Lower lobe of right lung (tissue), 2 donors: ENCODE results near the gene ACTG2. TPM values are rescaled to one million over a fixed set of nuclear protein-coding genes. Genes with fewer than 3 reads are reported as not detected.
A peak's percentile ranks its signal among the peaks of the same experiment; 100 is the strongest.

Experiments used
- ATAC-seq, 2 donors: fragments of 200-7000 bp; cut with Tn5 transposase; one replicate each; pipeline ENCODE4 v1.9.1; 2020 to 2022; ENCODE audit warnings: mild to moderate bottlenecking in 2 of 2, moderate library complexity in 2 of 2
- DNase-seq: peaks from one replicate; pipeline ENCODE4 v3.0.0-alpha.2; 2020
- H3K27ac ChIP-seq: fragments of 200-600 bp; one replicate; pipeline ENCODE4 v1.8.0; 2022
- H3K27me3 ChIP-seq: fragments of 200-600 bp; one replicate; pipeline ENCODE4 v1.8.0; 2022; ENCODE audit warnings: low read depth
- H3K36me3 ChIP-seq: fragments of 200-600 bp; one replicate; pipeline ENCODE4 v1.8.0; 2022; ENCODE audit warnings: mild to moderate bottlenecking
- H3K4me1 ChIP-seq: fragments of 200-600 bp; one replicate; pipeline ENCODE4 v1.8.0; 2022
- H3K4me3 ChIP-seq: fragments of 200-600 bp; one replicate; pipeline ENCODE4 v1.8.0; 2022; ENCODE audit warnings: mild to moderate bottlenecking
- H3K9me3 ChIP-seq: fragments of 200-600 bp; one replicate; pipeline ENCODE4 v1.8.0; 2022
- intact Hi-C: fragments of 100-400 bp; cut with DNase I; formaldehyde crosslinking; loops from one replicate; pipeline ENCODE4 v1.11.0; 2022
- total RNA-seq: library from RNA; stranded (reverse); fragmentation: NEBNext Ultra II Directional; extraction: Animal tissue kit (Norgen Biotek cat#: 25700); gene quantifications from one replicate; pipeline ENCODE4 v1.2.1, GENCODE V29; 2021
- TF ChIP-seq, protein P1 (sequence below): fragments of 200-600 bp; IDR thresholded peaks from one replicate; pipeline ENCODE4 v1.8.0; 2022; ENCODE audit warnings: antibody characterized with exemption, mild to moderate bottlenecking
- donor health status: DM: no; HTN: yes; CAD: no; lungs with severe emphysema.

The ACTG2 gene
- total RNA-seq, 1 donor from 2014 or later, result 22.2 TPM

DNA sequence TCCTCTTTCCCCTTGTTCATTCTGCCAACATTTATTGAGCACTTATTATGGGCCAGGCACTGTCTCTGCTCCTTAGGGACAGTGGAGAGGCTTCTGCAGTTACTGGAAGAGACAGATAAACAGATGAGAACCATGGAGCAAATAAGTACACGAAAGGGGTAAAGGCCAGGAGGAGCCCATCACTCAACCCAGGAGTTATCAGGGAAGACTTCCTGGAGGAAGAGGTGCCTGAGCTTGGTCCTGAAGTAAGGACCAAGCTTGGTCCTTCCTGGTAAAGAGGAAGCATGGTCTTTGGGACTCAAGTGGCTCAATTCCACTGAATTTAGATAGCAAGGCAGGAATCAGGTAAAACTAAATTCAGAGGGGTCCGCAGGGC, 1.7 kb downstream of the ACTG2 start:
- intact Hi-C loops, result no loop called here
- Histone ChIP-seq H3K9me3 (no peaks in the 10 kb centered on the region), H3K4me3 (no peak overlapping the region), H3K36me3 (no peaks in the 10 kb centered on the region), H3K4me1 (peaks cover 7% of the 10 kb centered on the region), H3K27me3 (no peaks in the 10 kb centered on the region), H3K27ac (no peak overlapping the region)
- ATAC-seq (no peak), DNase-seq (no peak)
- TF ChIP-seq, protein P1, sequence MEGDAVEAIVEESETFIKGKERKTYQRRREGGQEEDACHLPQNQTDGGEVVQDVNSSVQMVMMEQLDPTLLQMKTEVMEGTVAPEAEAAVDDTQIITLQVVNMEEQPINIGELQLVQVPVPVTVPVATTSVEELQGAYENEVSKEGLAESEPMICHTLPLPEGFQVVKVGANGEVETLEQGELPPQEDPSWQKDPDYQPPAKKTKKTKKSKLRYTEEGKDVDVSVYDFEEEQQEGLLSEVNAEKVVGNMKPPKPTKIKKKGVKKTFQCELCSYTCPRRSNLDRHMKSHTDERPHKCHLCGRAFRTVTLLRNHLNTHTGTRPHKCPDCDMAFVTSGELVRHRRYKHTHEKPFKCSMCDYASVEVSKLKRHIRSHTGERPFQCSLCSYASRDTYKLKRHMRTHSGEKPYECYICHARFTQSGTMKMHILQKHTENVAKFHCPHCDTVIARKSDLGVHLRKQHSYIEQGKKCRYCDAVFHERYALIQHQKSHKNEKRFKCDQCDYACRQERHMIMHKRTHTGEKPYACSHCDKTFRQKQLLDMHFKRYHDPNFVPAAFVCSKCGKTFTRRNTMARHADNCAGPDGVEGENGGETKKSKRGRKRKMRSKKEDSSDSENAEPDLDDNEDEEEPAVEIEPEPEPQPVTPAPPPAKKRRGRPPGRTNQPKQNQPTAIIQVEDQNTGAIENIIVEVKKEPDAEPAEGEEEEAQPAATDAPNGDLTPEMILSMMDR, result no peak

DNA sequence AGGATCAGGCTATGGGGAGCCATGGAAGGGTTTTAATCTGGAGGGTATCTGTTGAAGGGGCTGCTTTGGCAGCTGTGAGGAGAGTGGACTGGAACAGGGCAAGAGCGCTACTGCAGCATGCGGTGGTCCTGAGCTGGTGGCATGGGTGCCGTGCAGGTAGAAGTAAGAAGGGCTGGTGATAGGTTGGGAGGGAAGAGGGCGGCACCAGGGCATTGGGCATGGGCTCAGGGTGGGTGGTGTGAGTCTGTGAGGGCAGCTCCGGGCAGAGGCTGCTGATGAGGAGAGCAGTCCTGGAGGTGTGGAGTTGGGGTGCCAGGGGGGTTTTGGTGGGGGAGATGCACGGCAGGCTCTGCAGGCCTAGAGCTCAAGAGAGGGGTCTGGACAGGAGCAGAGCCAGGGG, 2.1 kb downstream of the ACTG2 start:
- H3K36me3 ChIP-seq, result no peaks in the 10 kb centered on the region
- DNase-seq (no peak), ATAC-seq (no peak)
- TF ChIP-seq, protein P1, result no peak
- H3K4me3 ChIP-seq, result no peak overlapping the region
- H3K4me1 ChIP-seq, result peaks cover 7% of the 10 kb centered on the region
- H3K9me3 ChIP-seq, result no peaks in the 10 kb centered on the region
- no peak overlapping the region for H3K27ac ChIP-seq
- intact Hi-C loops, result no loop called here
- no peaks in the 10 kb centered on the region for H3K27me3 ChIP-seq

GRCh38 chr2:73895473-73895872, 2.7 kb downstream of the ACTG2 start:
- ATAC-seq, result no peak
- TF ChIP-seq, protein P1, result no peak
- Histone ChIP-seq H3K27ac (no peak overlapping the region), H3K4me1 (peaks cover 7% of the 10 kb centered on the region), H3K9me3 (no peaks in the 10 kb centered on the region), H3K36me3 (no peaks in the 10 kb centered on the region), H3K27me3 (no peaks in the 10 kb centered on the region), H3K4me3 (no peak overlapping the region)
- DNase-seq, result no peak
- intact Hi-C loops, result no loop called here

DNA sequence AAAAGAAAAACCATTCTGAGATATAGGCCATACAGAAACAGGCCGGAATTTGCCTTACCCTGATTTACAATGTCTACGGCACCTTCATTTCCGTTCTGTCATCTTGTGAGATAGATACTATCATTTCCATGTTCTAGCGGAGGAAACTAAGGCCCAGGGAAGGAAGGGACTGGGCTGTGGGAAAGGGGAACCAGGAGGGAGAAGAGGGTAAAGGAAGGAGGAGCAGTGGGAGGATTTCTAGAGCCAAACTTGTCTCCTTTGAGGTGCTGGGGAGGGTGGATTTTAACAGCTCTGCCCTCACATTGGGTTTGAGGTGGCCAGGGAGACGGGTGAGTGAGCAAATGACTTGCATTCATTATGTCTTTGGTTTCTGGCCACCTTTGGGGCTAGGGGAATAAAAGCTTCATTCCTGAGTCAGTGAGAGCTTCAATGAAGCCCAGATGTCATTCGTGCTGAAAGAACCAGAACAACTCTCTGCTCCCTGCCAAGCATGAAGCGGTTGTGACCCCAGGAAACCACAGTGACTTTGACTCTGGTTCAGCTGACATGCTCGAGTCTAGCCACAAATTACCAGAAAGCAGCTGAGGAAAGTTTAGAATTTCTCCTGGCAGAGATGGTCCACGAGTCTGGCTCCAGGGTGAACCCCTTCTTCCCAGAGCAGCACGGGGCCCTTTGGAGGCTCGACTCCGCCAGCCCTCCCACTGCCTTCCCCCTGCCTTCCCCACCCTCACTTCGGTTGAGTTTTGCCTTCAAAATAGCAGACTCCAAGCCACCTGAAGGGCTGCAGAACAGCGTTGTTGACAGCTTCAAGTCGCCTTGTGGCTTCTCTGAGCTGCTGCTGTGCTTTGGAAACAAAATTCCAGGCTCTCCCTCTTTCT, 3.8 kb downstream of the ACTG2 start:
- H3K4me1 ChIP-seq, result peaks cover 7% of the 10 kb centered on the region
- H3K4me3 ChIP-seq, result no peak overlapping the region
- peak overlapping the region; percentile 11 for H3K27ac ChIP-seq
- no peaks in the 10 kb centered on the region for H3K27me3 ChIP-seq
- H3K36me3 ChIP-seq, result no peaks in the 10 kb centered on the region
- TF ChIP-seq, protein P1, result no peak
- no peaks in the 10 kb centered on the region for H3K9me3 ChIP-seq
- intact Hi-C loops, result no loop called here
- ATAC-seq (peak in 1 of 2 donors; percentile 7), DNase-seq (no peak)

DNA sequence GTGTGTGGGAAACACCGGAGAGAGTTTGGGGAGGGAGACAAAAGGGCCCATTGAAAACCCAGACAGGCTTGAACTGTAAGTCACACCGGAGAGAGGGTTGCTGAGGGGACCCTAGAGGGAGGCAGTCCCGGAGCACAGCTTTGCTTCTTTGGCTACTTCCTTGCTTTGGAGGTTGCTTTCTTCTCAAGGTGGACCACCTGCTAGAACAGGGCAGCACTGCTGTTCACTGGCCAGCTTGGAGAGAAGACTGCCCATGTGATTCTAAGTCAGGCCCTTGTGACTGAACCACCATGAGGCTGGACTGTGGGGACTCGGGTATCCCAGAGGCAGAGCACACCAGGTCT, 4.4 kb downstream of the ACTG2 start:
- ATAC-seq (no peak), DNase-seq (no peak)
- H3K4me1 ChIP-seq, result peaks cover 7% of the 10 kb centered on the region
- no peaks in the 10 kb centered on the region for H3K36me3 ChIP-seq
- no peak overlapping the region for H3K4me3 ChIP-seq
- H3K27ac ChIP-seq, result peak overlapping the region; percentile 11
- H3K9me3 ChIP-seq, result no peaks in the 10 kb centered on the region
- H3K27me3 ChIP-seq, result no peaks in the 10 kb centered on the region
- intact Hi-C loops, result no loop called here
- TF ChIP-seq, protein P1, result no peak
